ENCODE measurements around the gene ZNF70.

The ZNF70 gene

GRCh38 chr22:23773483-23774113, 22.7 kb upstream of the ZNF70 start:
- Mint-ChIP-seq H3K27ac (no peak overlapping the region), H3K4me1 (ENCODE audit: low read depth) (peaks cover 10% of the 10 kb centered on the region), H3K9me3 (no peaks in the 10 kb centered on the region)

GRCh38 chr22:23772649-23773473, 21.9 kb upstream of the ZNF70 start, which contains the start of gene MMP11:
TSS of gene MMP11 (plus strand) at chr22:23772849. CDS start at chr22:23772871, 22 bp downstream.
- H3K4me1 Mint-ChIP-seq (ENCODE audit: low read depth): peaks cover 12% of the 10 kb centered on the region

More at GRCh38 chr22:23773483-23774113, 22.7 kb upstream of the ZNF70 start:
- no peaks in the 10 kb centered on the region for H3K36me3 Mint-ChIP-seq (ENCODE audit: low read depth)
- peaks cover 19% of the 10 kb centered on the region for H3K27me3 Mint-ChIP-seq (ENCODE audit: low read depth)
- H3K4me3 Mint-ChIP-seq: peak overlapping the region; percentile 2

GRCh38 chr22:23772315-23772648, 21.4 kb upstream of the ZNF70 start:
- Mint-ChIP-seq H3K36me3 (ENCODE audit: low read depth) (no peaks in the 10 kb centered on the region), H3K9me3 (no peaks in the 10 kb centered on the region), H3K4me1 (ENCODE audit: low read depth) (peaks cover 12% of the 10 kb centered on the region), H3K4me3 (peak overlapping the region; percentile 48), H3K27me3 (ENCODE audit: low read depth) (peaks cover 19% of the 10 kb centered on the region), H3K27ac (no peak overlapping the region)

More at GRCh38 chr22:23772649-23773473, 21.9 kb upstream of the ZNF70 start, which contains the start of gene MMP11:
- Mint-ChIP-seq H3K9me3 (no peaks in the 10 kb centered on the region), H3K27me3 (ENCODE audit: low read depth) (peaks cover 19% of the 10 kb centered on the region), H3K36me3 (ENCODE audit: low read depth) (no peaks in the 10 kb centered on the region), H3K4me3 (peak within 1 kb of the TSS; percentile 48), H3K27ac (no peak within 1 kb of the TSS)

- Mint-ChIP-seq H3K9me3 (no peaks in the 10 kb centered on the region), H3K4me1 (ENCODE audit: low read depth) (peaks cover 20% of the 10 kb centered on the region), H3K4me3 (peak overlapping the region; percentile 14), H3K27me3 (ENCODE audit: low read depth) (peaks cover 11% of the 10 kb centered on the region), H3K27ac (no peak overlapping the region), H3K36me3 (ENCODE audit: low read depth) (peaks cover 3% of the 10 kb centered on the region)
Observed at GRCh38 chr22:23769321-23769965, 18.5 kb upstream of the ZNF70 start.

GRCh38 chr22:23767673-23768548, 17.0 kb upstream of the ZNF70 start, which contains the start of gene CHCHD10:
TSS of gene CHCHD10 (minus strand) at chr22:23767972. CDS start at chr22:23767874, 98 bp downstream.
- H3K27ac Mint-ChIP-seq: peak within 1 kb of the TSS; percentile 52
- H3K4me3 Mint-ChIP-seq: peak within 1 kb of the TSS; percentile 76
- peaks cover 21% of the 10 kb centered on the region for H3K4me1 Mint-ChIP-seq (ENCODE audit: low read depth)
- H3K27me3 Mint-ChIP-seq (ENCODE audit: low read depth): peaks cover under 1% of the 10 kb centered on the region
- peaks cover 3% of the 10 kb centered on the region for H3K36me3 Mint-ChIP-seq (ENCODE audit: low read depth)
- no peaks in the 10 kb centered on the region for H3K9me3 Mint-ChIP-seq

- Mint-ChIP-seq H3K4me1 (ENCODE audit: low read depth) (peaks cover 25% of the 10 kb centered on the region), H3K4me3 (peak overlapping the region; percentile 76), H3K9me3 (no peaks in the 10 kb centered on the region), H3K27me3 (ENCODE audit: low read depth) (no peaks in the 10 kb centered on the region), H3K36me3 (ENCODE audit: low read depth) (peaks cover 3% of the 10 kb centered on the region), H3K27ac (peak overlapping the region; percentile 6)
Observed at GRCh38 chr22:23767303-23767672, 16.4 kb upstream of the ZNF70 start.

- Mint-ChIP-seq H3K4me1 (ENCODE audit: low read depth) (peaks cover 22% of the 10 kb centered on the region), H3K36me3 (ENCODE audit: low read depth) (peaks cover 3% of the 10 kb centered on the region), H3K9me3 (no peaks in the 10 kb centered on the region), H3K27me3 (ENCODE audit: low read depth) (no peaks in the 10 kb centered on the region), H3K4me3 (peak overlapping the region; percentile 46), H3K27ac (peak overlapping the region; percentile 46)
Observed at GRCh38 chr22:23764899-23765881, 14.3 kb upstream of the ZNF70 start.

GRCh38 chr22:23763954-23764353, 13.0 kb upstream of the ZNF70 start:
- Mint-ChIP-seq H3K27ac (no peak overlapping the region), H3K4me1 (ENCODE audit: low read depth) (peaks cover 22% of the 10 kb centered on the region), H3K27me3 (ENCODE audit: low read depth) (no peaks in the 10 kb centered on the region), H3K4me3 (peak overlapping the region; percentile 67), H3K9me3 (no peaks in the 10 kb centered on the region), H3K36me3 (ENCODE audit: low read depth) (peaks cover 3% of the 10 kb centered on the region)

GRCh38 chr22:23763579-23763945, 12.7 kb upstream of the ZNF70 start:
- Mint-ChIP-seq H3K4me3 (peak overlapping the region; percentile 67), H3K27ac (no peak overlapping the region), H3K4me1 (ENCODE audit: low read depth) (peaks cover 22% of the 10 kb centered on the region), H3K9me3 (no peaks in the 10 kb centered on the region), H3K27me3 (ENCODE audit: low read depth) (no peaks in the 10 kb centered on the region), H3K36me3 (ENCODE audit: low read depth) (peaks cover 3% of the 10 kb centered on the region)

GRCh38 chr22:23762842-23763578, 12.1 kb upstream of the ZNF70 start, which contains the start of gene C22orf15:
TSS of gene C22orf15 (plus strand) at chr22:23762990. CDS start at chr22:23763307, 317 bp downstream.
- Mint-ChIP-seq H3K27me3 (ENCODE audit: low read depth) (no peaks in the 10 kb centered on the region), H3K27ac (peak within 1 kb of the TSS; percentile 36), H3K9me3 (no peaks in the 10 kb centered on the region), H3K4me1 (ENCODE audit: low read depth) (peaks cover 21% of the 10 kb centered on the region), H3K36me3 (ENCODE audit: low read depth) (peaks cover 3% of the 10 kb centered on the region), H3K4me3 (peak within 1 kb of the TSS; percentile 67)

GRCh38 chr22:23760056-23760455, 9.1 kb upstream of the ZNF70 start:
- H3K4me3 Mint-ChIP-seq: no peak overlapping the region
- H3K36me3 Mint-ChIP-seq (ENCODE audit: low read depth): peaks cover 1% of the 10 kb centered on the region
- H3K9me3 Mint-ChIP-seq: no peaks in the 10 kb centered on the region
- H3K4me1 Mint-ChIP-seq (ENCODE audit: low read depth): peaks cover 11% of the 10 kb centered on the region
- no peaks in the 10 kb centered on the region for H3K27me3 Mint-ChIP-seq (ENCODE audit: low read depth)
- H3K27ac Mint-ChIP-seq: no peak overlapping the region

GRCh38 chr22:23759566-23759965, 8.7 kb upstream of the ZNF70 start:
- Mint-ChIP-seq H3K9me3 (no peaks in the 10 kb centered on the region), H3K27ac (no peak overlapping the region), H3K36me3 (ENCODE audit: low read depth) (no peaks in the 10 kb centered on the region), H3K4me3 (no peak overlapping the region), H3K4me1 (ENCODE audit: low read depth) (peaks cover 10% of the 10 kb centered on the region), H3K27me3 (ENCODE audit: low read depth) (no peaks in the 10 kb centered on the region)
